DMS53 treated with DMSO at 0.1 percent for 48 hours (cell line): ENCODE results near the gene PANK4.

Source experiments
- DNase-seq: peaks from one replicate; lab custom pipeline; 2025; ENCODE audit not compliant: unreplicated experiment; lab: John Stamatoyannopoulos, UW

PANK4 gene

DNA sequence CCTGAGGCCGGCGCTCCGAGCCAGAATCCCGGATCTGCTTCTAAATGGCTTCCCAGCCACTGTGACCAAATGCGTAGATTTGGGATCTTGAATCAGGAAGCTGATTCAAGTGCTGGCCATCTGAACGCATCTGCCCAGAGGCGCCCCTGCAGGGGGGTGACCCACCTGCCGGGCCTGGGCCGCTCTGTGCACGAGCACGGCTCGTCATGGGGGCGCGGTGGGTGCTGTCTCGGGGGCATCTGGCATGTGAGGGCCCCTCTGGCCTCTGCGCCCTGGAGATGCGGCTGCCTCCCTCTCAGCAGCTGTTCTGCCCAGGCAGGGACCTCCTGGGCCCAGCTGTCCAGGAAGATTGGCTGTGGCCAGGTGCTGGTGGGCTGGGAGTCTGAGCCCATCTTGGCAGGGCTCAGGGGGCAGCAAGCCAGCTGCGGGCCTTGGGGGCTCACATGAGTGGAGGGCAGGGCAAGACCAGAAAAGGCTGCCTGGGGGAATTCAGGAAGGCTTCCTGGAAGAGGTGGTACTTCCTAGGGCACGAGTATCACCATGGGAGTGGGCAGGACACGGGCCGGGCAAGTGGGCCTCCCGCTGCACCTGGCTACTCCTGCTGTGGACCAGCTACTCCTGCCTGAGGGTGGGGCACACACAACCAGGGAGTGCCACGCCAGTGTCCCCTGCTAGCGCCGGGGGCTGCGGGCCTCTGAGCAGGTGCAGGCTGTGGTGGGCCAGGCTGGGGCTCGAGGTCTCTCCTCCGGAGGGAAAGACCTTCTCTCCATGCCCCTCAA, 25.2 kb downstream of the PANK4 start:
- DNase-seq: no peak

DNA sequence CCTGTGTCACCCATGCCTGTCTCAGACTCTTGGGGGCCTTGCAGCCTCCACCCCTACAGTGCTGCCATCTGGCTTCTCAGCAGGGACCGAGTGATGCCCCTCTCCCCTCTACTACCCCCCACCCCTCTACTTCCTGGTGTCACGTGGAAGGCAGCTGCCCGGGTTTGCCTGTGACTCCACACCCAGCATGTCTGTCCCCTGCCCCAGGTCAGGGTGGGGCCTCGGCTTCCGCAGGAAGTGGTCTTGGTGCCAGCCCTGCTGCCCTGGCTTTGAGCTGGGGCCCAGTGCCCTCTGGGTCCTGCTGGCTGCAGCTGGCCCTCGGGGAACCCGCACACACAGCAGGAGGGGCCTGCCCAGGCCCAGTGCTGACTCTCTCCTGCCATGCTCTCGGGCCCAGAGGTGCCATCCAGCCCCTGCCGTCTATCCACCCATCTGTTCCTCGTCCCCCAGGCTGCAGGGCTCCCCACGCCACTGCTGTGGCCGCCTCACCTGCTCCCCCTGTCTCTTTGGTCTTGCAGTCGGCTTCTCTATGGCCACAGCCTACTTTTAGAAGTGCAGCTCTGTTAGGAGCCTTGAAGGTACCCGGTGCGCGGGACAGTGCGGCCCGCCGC, 26.3 kb downstream of the PANK4 start:
- no peak for DNase-seq

DNA sequence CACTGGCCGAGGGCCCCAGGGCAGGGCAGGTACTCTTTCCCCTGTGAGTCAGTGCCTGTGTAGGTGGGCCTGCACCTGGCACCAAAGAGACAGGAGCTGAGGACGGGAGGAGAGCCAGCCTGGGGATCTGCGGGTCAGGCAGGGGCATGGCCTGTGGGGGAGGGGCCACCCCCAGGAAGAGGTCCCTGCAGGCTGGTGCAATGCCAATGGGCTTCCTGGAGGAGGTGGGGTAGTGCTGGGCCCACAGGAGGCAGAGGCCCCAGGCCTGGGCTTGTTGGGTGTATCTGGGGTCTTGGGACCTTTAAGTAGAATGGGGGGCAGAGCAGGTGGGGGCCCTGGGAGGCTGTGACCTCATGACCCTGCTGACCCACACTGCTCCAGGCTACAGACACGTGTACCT, 27.1 kb downstream of the PANK4 start:
- DNase-seq: no peak

DNA sequence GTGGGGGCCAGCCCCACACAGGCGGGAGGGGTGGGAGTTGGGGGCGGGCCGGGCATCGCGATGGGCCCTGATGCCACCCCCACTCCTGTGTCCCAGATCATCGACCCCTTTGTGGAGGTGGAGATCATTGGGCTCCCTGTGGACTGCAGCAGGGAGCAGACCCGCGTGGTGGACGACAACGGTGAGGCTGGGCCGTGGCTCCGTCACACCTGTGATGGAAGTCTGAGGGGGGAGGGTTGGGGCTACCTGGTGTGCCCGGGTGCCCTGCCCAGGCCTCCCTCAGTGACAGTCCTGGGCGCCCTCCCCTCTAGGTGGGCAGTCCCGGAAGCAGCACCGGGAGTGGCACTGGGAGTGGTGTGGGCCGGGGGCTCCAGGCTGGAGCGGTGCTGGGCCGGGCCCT, 27.7 kb downstream of the PANK4 start:
- no peak for DNase-seq

DNA sequence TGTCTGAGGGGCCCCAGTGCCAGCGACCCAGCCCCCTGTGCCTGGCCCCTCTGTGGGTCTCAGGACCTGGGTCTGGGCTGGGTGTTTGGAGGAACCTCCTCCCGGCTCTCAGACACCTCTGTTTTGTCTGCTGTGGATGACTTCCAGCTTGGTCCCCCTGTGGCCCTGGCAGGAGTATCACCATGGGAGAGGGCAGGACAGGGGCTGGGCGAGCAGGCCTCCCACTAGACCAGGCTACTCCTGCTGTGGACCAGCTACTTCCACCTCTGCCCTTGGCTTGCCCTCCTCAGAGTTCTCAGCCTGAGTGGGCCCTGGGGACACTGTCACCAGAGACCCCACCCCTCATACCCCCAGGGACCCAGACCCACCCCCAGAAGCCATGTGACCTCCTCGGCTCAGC, 28.5 kb downstream of the PANK4 start:
- no peak for DNase-seq

DNA sequence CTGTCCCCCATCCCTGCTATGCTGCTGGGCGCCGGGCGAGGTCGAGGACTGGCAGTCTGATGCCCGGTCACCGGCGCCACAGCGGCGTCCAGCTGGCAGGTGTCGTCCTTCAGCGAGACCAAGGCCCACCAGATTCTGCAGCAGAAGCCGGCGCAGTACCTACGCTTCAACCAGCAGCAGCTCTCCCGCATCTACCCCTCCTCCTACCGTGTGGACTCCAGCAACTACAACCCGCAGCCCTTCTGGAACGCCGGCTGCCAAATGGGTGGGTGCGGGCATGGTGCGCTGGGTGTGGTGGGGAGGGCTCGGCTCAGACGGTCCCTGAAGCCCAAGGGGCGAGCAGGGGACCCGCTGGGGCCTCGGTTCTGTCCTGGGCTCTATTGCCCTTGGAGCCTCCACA, 29.6 kb downstream of the PANK4 start:
- DNase-seq: no peak

DNA sequence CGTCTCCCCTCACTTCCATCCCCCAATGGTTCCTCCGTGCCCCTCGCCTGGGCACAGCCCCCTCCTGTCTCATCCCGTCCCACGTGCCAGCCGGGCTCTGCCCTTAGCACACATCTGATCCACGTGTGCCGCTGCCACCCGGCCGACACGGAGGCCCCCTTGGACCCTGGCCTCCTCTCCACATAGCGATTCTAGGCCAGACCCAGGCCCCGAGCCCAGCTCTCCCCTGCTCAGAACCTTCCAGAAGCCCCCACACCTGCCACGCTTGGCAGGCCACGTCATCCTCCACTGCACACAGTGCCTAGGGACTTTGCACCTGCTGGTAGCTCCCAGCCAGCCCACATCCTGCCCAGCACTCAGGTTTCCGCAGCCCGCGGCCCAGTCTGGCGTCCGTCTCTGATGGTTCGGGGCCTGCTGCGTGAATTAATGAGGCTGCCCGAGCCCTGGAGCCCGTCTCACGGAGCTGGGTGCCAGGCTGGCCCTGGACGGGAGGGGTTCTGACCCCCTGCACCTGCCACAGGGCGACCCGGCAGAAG, 30.2 kb downstream of the PANK4 start:
- DNase-seq: no peak

DNA sequence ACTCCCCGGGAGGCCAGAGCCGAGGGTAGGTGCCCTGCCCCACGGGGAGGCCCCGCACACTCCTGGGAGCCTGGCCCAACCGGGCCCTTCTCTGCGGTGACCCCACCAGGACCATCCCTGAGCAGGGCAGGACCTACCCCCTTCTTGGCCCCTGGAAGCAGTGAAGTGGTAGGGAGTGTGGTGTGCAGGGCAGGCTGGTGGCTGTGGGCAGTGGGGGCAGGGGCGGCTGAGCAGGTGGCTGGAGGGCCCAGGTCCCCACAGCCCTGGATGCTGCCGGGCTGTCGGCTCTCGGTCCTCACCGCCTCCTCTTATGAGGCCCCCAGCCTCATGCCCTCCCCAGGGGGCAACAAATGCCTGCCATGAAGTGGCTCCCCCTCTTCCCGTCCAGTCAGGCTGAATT, 30.9 kb downstream of the PANK4 start:
- no peak for DNase-seq

DNA sequence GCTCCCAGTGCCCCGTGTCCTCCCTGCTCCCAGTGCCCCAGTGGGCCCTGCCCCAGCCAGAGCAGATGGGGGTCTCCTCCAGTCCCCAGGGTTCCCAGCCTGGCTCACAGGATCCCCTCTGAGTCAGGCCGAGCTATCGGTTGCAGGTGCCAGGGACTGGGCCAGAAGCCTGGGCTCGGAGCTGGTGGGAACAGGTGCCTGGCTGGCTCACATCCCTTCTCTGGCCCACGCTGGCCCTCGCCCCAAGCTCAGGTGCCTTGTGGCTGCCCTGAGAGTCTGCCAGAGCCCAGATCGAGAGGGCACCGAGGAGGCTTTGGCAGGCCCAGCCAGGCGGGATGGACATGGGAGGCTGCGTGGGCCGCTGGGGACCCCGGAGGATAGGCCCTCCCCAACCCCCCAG, 31.4 kb downstream of the PANK4 start:
- no peak for DNase-seq

DNA sequence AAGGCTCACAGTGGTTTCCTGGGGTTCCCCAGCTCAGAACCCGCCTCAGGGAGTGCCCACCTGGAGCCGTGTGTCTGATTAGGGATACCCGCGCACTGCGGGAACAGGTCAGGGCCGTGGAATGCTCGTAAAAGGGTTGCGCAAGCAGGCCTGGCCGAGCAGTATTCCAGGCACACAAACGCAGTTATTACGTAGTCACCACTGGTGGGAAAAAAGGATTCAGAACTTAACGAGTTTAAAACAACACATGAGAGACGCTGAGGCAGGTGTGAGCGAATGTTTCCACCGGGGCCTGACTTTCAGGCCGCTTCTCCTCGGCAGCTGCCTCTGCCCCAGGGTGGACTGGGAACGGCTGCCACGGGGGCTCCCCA, 32.1 kb downstream of the PANK4 start:
- DNase-seq: no peak

DNA sequence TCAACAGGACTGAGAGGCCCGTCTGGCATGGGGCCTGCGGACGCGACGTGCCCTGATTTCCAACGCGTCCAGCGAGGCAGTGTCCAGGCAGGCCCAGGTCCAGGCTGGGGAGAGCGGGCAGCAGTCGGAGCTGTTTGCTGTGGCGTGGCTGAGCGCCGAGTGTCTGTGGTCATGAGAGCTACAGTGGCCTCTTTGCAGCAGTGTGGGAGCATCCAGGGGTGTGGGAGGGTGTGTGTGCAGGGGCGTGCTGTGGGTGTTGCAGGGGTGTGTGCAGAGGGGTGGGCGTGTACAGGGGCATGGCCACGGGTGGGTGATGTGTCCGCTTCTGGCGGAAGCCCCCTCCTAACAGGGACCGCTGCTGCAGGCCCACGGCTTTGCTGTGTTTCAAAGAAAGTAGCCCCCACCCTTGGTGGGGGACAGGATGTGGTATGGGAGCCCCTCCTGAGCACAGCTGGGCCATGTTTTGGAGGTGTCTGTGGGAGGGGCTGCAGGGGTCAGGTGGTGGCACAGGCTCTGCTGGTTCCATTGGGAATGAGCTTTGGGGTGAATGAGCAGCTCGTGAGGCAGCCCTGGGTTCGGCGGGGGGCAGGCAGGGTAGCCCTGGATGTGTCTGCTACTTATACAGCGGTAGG, 32.6 kb downstream of the PANK4 start:
- DNase-seq: no peak

DNA sequence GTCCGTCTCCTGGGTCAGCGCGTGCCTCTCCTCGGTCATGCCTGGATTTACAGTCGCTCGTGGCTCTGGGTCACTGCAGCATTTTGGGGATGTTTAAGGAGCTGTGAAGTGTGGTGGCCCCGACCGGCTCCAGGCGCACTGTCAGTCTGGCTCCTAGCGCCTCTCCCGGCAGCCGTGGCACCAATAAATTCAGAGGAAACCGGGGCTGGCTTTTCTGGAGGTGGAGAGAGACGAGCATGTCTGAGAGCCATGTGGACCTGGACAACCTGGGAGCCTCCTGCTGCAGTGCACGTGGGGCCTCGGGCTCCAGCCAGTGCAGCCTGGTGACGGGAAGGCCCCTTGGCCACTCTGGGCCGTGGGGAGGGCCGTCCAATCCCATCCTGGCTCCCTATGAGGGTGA, 33.2 kb downstream of the PANK4 start:
- DNase-seq: no peak

DNA sequence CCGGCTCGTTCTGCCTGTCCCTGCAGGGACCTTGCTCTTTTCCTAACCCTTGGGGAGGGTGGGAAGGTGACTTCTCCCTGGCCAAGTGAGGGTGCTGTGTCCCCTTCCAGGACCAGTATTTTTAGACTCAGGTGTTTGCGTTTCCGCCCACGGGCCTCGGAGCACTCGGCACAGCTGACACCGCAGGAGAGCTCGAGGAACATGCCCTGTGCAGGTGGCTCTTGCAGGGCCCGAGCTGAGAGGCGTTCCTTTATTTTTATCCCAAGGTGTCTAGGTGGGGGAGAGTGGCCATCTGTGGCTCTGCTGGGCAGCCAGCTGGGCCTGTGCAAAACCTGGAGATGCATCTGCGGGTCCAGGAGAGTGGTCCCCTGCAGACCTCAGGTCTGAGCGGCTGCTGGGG, 34.3 kb downstream of the PANK4 start:
- no peak for DNase-seq

DNA sequence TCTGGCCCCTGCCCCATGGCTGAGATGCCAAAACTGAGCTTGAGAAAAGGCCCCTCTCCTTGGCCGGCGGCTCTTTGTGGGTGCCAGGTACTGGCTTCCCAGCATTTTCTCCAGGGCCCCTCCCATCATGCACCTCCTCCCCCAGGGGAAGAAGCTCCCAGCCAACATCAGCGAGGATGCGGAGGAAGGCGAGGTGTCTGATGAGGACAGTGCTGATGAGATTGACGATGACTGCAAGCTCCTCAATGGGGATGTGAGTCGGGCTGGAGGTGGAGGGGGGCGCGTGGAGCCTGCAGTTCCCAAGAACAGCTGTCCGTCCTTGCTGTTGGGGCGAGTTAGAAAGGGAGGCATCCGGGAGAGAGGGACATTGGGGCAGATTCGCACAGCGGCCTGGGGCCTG, 36.8 kb downstream of the PANK4 start:
- DNase-seq: no peak

DNA sequence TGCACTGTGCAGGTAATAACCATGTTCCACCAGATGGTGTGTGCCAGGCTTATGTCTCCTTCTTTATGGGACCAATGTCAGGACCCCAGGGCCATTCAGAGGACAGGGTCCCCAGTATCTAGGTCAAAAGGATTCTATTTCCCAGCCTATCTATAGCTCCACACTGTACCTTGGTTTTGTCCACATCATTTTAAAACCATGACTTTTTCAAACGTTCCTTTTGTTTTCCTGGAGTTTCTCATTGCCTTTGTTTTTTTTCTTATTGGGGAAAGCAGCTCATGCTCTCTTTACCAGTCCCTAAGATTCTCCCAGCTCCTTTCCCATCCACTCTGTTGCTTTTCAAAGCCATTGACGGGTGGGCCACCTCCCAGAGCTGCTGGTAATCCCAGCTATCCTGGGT, 37.7 kb downstream of the PANK4 start:
- no peak for DNase-seq

DNA sequence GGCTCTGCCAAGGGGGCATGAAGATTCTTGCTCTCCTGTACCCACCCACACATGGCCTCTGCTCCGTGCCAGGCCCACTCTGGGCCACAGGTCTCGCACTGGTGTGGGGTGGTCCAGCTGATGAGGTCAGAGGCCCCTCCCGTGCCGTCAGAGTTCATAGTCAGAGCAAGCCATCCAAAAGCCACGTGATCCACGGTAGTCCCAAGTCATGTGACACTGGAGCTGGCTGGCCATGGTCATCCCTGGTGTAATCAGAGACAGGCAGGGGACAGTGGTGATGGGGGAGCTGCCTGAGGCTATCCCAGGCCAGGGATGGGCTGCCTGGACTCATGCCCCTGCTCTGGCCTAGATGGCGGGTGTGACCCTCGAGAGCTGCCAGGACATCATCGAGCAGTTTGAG, 39.8 kb downstream of the PANK4 start:
- DNase-seq: no peak

DNA sequence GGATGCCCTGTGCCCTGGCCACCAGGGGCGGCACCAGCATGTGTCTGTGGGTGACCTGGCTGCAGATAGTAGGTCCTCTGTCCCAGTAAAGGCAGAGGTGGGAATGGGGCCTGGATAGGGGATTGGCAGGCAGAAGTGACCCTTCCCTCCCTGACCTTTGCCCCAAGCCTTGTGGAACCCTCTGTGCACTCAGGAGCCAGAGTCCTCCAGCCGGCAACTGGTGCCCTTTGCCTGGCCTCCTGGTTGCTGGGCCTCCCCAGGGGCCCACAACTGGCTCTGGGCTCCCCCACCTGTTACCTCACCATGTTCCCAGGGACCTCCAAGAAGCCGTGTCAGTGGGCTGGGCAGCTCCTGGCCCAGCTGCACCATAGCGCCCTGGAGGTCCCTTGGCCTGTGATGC, 40.4 kb downstream of the PANK4 start:
- no peak for DNase-seq

DNA sequence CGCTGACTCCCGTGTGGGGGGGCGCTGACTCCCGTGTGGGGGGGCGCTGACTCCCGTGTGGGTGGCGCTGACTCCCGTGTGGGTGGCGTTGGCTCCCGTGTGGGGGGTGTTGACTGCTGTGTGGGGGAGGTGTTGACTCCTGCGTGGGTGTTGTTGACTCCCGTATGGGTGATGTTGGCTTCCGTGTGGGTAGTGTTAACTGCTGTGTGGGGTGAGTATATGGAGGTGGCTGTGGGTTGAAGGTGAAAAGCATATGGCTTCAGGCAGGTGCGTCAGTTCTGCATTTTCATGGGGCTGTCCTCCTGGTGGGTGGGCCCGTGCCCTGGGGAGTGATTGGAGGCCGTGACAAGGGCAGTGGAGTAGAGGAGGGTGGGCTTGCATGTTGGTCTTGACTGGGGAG, 42.4 kb downstream of the PANK4 start:
- no peak for DNase-seq

DNA sequence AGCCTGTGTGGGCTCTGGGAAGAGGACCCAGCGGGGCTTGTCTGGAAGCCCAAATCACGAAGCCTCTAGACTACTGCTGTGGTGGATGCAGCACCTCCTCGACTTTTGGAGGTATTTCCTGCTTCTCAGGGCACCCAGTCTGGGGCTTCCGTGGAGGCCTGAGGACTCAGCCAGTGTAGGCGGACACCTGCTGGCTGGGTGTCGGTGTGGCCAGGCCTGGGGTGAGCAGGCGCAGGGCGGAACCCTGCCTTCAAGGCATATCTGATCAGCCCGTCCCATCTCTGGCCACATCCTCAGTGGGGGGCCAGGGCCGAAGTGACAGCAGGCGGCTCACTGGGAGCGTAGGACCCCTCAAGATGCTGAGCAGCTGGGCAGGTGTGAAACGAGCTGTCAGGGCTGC, 43.4 kb downstream of the PANK4 start:
- no peak for DNase-seq

DNA sequence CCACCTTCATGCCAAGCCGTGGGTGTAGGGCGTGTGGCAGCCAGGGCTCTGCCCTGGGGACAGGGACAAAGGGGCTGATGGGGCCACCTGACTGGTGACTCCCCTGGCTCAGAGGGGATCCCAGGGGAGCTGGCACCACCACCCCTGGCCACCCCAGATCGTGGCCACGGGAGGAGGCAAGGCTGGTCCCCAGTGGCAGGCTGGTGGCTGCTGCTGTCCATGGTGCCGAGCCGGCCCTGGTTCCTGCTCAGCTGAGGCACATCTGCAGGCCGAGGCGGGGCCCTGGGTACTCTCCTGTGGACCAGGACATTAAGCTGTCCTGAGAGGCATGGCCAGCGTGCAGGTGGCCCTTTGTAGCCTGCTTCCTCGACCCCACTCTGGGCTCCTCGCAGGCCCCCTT, 43.8 kb downstream of the PANK4 start:
- no peak for DNase-seq

DNA sequence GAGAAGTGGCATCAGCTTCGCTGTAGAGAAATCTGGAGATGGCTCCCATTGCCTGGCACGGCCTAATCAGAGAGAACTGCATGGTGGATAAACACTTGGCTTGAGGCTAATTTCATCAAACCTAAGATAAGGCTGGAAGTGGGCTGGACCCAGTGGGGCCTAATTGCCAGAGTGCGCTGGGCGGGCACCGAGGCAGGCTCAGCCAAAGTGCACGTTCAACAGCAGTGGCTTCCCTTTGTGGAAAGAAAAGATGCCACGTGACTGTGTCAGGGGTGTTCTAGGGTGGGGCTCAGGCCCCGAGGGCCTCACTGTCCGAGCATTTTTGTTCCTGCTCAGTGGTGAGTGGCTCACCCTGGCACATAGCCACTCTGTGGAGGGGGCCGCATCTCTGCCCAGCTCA, 44.5 kb downstream of the PANK4 start:
- DNase-seq: no peak

DNA sequence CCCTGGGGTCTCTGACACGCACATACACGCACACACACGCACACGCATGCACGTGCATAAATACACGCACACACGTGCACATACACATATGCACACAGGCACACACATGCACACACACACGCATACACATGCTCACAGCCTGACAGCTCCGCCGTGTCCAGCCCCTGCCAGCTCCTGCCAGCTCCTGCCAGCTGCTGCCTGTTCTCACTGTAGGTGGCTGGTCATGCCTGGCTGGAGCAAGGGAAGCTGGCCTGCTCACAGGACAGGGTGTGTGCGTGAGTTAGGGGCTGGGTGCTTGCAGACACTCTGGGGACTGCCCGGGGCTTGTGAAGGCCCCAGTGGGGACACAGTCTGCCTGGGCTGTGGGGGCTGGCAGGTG, 45.4 kb downstream of the PANK4 start:
- no peak for DNase-seq
